Measurements from ENCODE around the gene DVL2.

DVL2 gene

GRCh38 chr17:7218166-7218565 is 16.2 kb downstream of the DVL2 start:
- DNase-seq = no peak

GRCh38 chr17:7217113-7217987 is 17.0 kb downstream of the DVL2 start:
- no peak for DNase-seq

GRCh38 chr17:7216242-7217112 is 17.8 kb downstream of the DVL2 start:
- no peak for DNase-seq

GRCh38 chr17:7215652-7216180 is 18.6 kb downstream of the DVL2 start:
- DNase-seq = no peak

- no peak for DNase-seq
Observed at GRCh38 chr17:7215136-7215638, 19.1 kb downstream of the DVL2 start.

- peak; percentile 94 to 95 for DNase-seq
Observed at GRCh38 chr17:7214300-7215135, 19.8 kb downstream of the DVL2 start.

GRCh38 chr17:7213895-7214299 is 20.4 kb downstream of the DVL2 start:
- peak in 1 of 2 donors; percentile 80 for DNase-seq

- DNase-seq = no peak
Observed at GRCh38 chr17:7211491-7212273, 22.6 kb downstream of the DVL2 start.

GRCh38 chr17:7208754-7209460 is 25.4 kb downstream of the DVL2 start:
- DNase-seq = no peak

GRCh38 chr17:7208027-7208571 is 26.2 kb downstream of the DVL2 start:
- no peak for DNase-seq

- no peak for DNase-seq
Observed at GRCh38 chr17:7207120-7208001, 27.0 kb downstream of the DVL2 start.

- no peak for DNase-seq
Observed at GRCh38 chr17:7205561-7205960, 28.8 kb downstream of the DVL2 start.

GRCh38 chr17:7204828-7205461 is 29.4 kb downstream of the DVL2 start:
- DNase-seq = peak; percentile 56 to 72

- no peak for DNase-seq
Observed at GRCh38 chr17:7204336-7204735, 30.0 kb downstream of the DVL2 start.

GRCh38 chr17:7203391-7203790 is 30.9 kb downstream of the DVL2 start:
- no peak for DNase-seq

GRCh38 chr17:7196651-7197401 is 37.5 kb downstream of the DVL2 start:
- no peak for DNase-seq

- no peak for DNase-seq
Observed at GRCh38 chr17:7195971-7196370, 38.3 kb downstream of the DVL2 start.

GRCh38 chr17:7192271-7192937 is 41.9 kb downstream of the DVL2 start:
- DNase-seq = no peak

Data from hippocampal formation (tissue), 2 donors.